ENCODE data around the gene SARNP.

DNA sequence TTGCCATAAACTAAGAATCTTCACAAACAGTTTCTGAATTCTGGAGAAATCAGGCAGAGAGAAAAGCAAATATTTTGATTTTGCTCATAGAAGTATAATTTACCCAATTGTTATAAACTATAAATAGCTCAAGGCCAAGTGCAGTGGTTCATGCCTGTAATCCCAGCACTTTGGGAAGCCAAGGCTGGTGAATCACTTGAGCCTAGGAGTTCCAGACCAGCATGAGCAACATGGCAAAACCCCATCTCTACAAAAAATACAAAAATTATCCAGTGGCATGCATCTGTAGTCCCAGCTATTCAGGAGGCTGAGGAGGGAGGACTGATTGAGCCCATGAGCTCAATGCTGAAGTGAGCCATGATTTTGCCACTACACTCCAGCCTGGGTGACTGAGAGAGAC is 44.8 kb upstream of the SARNP start:
- TF ChIP-seq, protein P1, sequence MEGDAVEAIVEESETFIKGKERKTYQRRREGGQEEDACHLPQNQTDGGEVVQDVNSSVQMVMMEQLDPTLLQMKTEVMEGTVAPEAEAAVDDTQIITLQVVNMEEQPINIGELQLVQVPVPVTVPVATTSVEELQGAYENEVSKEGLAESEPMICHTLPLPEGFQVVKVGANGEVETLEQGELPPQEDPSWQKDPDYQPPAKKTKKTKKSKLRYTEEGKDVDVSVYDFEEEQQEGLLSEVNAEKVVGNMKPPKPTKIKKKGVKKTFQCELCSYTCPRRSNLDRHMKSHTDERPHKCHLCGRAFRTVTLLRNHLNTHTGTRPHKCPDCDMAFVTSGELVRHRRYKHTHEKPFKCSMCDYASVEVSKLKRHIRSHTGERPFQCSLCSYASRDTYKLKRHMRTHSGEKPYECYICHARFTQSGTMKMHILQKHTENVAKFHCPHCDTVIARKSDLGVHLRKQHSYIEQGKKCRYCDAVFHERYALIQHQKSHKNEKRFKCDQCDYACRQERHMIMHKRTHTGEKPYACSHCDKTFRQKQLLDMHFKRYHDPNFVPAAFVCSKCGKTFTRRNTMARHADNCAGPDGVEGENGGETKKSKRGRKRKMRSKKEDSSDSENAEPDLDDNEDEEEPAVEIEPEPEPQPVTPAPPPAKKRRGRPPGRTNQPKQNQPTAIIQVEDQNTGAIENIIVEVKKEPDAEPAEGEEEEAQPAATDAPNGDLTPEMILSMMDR (IDR thresholded peaks at IDR 0.05) = no peak
- TF ChIP-seq, protein P2, sequence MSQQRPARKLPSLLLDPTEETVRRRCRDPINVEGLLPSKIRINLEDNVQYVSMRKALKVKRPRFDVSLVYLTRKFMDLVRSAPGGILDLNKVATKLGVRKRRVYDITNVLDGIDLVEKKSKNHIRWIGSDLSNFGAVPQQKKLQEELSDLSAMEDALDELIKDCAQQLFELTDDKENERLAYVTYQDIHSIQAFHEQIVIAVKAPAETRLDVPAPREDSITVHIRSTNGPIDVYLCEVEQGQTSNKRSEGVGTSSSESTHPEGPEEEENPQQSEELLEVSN (IDR thresholded peaks at IDR 0.05; ENCODE audit: borderline replicate concordance, low read depth) = no peak
- TF ChIP-seq CEBPB (IDR thresholded peaks at IDR 0.05) (no peak), POLR2A (IDR thresholded peaks at IDR 0.05; ENCODE audit: low read length) (no peak), CBX8 (IDR thresholded peaks at IDR 0.05) (no peak), RARB (CRISPR knock-in tag; IDR thresholded peaks at IDR 0.05) (no peak)
- TF ChIP-seq, protein P3, sequence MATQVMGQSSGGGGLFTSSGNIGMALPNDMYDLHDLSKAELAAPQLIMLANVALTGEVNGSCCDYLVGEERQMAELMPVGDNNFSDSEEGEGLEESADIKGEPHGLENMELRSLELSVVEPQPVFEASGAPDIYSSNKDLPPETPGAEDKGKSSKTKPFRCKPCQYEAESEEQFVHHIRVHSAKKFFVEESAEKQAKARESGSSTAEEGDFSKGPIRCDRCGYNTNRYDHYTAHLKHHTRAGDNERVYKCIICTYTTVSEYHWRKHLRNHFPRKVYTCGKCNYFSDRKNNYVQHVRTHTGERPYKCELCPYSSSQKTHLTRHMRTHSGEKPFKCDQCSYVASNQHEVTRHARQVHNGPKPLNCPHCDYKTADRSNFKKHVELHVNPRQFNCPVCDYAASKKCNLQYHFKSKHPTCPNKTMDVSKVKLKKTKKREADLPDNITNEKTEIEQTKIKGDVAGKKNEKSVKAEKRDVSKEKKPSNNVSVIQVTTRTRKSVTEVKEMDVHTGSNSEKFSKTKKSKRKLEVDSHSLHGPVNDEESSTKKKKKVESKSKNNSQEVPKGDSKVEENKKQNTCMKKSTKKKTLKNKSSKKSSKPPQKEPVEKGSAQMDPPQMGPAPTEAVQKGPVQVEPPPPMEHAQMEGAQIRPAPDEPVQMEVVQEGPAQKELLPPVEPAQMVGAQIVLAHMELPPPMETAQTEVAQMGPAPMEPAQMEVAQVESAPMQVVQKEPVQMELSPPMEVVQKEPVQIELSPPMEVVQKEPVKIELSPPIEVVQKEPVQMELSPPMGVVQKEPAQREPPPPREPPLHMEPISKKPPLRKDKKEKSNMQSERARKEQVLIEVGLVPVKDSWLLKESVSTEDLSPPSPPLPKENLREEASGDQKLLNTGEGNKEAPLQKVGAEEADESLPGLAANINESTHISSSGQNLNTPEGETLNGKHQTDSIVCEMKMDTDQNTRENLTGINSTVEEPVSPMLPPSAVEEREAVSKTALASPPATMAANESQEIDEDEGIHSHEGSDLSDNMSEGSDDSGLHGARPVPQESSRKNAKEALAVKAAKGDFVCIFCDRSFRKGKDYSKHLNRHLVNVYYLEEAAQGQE (IDR thresholded peaks at IDR 0.05) = no peak
